ENCODE data around the gene LIFR.
"Not testable (repeated sequence)": the region's sequence is repeated elsewhere in the genome, so short reads cannot be mapped to it uniquely, and the experiment has no call there.

Gene LIFR

DNA sequence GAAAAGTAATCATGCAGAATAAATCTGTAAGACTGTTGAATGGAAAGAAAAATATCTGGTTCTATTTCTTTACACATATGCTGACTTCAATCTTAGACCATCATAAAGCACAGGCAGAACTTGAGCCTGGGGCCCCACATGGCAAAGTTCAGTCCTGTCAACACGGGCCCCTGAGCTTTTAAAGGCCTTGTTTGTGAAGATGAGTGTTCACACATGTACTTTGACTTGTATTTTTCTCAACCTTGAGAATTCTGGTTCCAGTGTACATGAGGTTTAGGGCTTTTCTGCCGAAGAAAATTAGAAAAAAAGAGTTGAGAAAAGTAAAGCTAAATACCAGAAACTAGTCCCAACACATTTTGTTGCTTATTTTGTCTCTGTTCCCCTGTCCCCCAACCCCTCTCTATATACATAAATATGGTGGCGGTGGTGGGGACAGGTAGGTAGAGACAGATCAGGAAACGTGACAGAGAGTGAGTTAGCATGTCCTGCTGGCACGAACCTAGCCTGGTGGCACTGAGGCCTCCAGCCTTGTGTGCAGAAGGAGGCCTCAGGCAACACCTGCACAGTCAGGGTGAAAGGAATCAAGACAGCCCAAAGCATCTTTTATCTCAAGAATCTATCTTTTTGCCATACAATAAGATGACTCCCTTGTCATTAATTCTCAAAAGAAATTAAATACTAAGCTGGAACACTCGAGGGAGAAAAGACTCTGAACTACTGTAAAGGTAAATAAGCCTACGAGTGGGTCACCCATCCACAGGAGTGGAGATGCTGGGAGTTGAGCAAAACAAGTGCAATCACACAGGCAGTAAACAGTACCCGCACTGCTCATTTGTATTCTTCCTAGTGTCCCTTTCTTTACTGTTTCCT, 22.9 kb downstream of the LIFR start:
- no peak for DNase-seq
- TF ChIP-seq POLR2A (IDR thresholded peaks at IDR 0.05; ENCODE audit: low read length) (no peak), GATA1 (IDR thresholded peaks at IDR 0.05; ENCODE audit: low read depth, low read length) (no peak)

DNA sequence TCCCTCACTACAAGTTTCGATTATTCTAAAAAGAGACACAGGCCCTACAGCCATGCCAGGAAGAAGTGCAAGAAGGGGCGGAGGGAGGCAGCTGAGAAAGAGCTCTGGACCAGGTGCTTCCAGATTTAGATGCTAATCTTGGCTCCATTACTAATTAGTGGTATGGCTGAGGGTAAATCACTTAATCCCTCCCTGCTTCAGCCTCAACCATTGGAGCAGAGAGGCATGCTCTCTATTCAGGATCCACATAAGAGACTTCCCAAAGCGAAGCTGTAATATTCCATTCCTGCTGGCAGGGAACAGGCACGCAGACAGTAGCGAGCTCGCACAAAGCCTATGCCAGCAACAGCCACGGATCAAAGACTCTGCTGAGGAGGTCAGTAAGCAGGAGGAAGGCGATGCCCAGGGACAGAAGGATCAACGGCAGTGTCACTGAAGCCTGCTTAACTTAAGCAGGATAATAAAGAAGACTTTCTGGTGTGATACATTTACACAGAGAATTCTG, 24.2 kb downstream of the LIFR start:
- no peak for DNase-seq
- TF ChIP-seq POLR2A (IDR thresholded peaks at IDR 0.05; ENCODE audit: low read length) (no peak), GATA1 (IDR thresholded peaks at IDR 0.05; ENCODE audit: low read depth, low read length) (no peak)

DNA sequence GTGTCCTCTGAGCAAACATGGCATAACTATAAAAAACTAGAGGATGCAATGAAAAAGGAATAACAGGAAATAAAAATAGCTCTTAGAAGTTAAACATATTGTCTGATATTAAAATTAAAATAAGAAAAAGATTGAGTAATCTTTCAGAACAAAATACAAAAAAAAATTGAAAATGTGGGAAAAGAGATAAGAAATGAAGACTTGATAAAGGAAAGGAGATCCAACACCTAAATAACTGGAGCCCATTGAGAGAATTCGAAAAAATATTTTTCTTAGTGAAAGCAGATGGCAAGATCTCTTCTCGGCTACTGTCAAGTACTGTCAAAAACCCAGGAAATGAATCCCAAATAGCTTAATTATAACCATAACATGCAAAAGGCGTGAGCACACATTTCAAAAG, 24.9 kb downstream of the LIFR start:
- TF ChIP-seq POLR2A (IDR thresholded peaks at IDR 0.05; ENCODE audit: low read length) = no peak
- TF ChIP-seq GATA1 (IDR thresholded peaks at IDR 0.05; ENCODE audit: low read depth, low read length) = no peak
- no peak for DNase-seq

DNA sequence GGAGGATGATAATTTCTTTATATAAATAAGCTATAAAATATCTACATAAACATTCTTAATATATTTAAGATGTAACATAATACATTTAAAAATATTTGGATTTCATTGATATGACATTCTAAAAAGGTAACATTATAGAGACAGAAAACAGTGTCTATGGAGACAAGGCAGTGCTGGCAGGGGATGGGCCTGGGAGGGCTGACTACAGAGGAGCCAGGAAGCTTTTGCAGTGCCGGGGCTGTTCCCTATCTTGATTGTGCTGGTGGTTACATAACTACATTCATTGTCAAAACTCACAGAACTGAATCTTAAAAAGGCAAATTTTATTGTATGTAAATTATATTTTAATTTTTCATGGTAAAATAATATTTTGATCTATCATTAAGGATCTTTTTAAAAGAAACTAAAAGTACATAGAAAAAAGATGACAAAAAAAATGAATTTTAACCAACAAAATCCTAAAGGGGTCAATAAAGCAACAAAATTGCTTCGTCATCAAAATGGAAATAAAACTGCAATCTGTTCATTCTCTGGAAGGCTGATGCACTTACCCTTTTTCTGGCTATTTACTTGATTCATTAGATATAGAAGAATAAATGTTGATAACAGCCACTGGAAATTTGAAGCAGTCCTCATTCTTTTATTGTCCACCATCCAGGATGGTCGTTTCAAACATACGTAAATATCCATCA, 26.3 kb downstream of the LIFR start:
- DNase-seq = no peak
- TF ChIP-seq GATA1 (IDR thresholded peaks at IDR 0.05; ENCODE audit: low read depth, low read length) = no peak
- TF ChIP-seq POLR2A (IDR thresholded peaks at IDR 0.05; ENCODE audit: low read length) = no peak

DNA sequence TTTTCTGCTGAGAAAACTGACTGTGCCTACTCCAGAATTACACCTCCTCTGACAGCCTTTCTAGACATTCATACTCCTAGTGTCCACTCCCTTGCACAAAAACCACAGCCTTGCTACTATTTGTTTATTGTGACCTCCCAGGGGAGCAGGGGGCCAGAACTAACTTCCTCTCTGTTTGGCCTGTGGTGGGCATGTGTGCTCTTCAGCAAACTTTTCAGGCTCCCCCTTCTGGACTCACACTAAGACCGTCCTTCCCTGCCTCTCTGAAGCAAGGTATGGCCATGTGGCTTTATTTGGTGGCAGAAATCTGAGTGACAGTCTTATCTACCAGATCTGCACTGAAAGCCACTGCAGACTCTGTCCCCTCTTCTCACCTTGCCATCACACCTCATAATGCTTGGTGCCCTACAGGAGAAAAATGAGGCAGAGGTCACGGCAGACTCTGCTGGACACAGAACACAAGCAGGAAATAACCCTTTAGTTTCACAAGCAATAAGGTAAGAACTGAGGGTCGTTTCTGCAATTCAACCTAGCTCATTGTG, 28.2 kb downstream of the LIFR start:
- TF ChIP-seq GATA1 (IDR thresholded peaks at IDR 0.05; ENCODE audit: low read depth, low read length) = no peak
- TF ChIP-seq POLR2A (IDR thresholded peaks at IDR 0.05; ENCODE audit: low read length) = no peak
- no peak for DNase-seq

DNA sequence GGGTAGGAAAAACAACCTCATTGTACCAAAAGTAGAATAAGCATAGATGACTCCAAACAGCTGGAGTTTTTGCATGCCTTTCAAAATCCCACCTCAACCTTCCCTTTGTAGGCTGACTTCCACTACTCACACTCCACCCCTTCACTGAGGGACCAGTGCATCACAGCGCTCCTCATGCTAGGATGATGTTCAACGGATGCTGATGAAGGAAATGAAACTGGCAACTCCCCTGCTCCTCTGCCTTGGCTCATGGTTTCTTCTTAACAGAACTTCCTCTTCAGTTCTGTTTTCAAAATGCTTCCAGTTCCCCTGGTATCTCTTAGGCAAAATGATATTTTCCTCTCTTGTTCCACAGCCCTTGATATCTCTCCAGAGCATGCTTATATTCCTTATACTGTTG, 29.0 kb downstream of the LIFR start:
- no peak for DNase-seq
- no peak for TF ChIP-seq POLR2A (IDR thresholded peaks at IDR 0.05; ENCODE audit: low read length)
- TF ChIP-seq GATA1 (IDR thresholded peaks at IDR 0.05; ENCODE audit: low read depth, low read length) = no peak

DNA sequence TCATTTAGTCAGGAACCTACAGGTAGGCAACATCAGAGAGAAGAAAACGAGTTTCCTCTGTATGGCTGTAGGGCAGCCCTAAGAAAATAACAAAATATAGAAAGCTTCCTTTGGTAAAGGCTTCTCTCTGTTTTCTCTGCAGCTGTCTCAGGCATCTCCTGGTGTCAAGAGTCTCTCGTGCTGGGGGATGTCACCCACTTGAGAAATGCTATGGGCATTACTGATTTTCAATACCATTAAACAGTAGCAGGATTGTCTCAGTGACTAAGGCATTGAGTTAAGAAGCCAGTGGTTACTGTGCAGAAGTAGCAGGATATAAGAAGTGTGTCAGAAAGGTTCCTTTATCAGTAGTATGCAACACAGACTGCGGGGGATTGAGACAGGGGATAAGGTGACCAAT, 32.4 kb downstream of the LIFR start:
- no peak for DNase-seq
- TF ChIP-seq POLR2A (IDR thresholded peaks at IDR 0.05; ENCODE audit: low read length) (no peak), GATA1 (IDR thresholded peaks at IDR 0.05; ENCODE audit: low read depth, low read length) (no peak)

DNA sequence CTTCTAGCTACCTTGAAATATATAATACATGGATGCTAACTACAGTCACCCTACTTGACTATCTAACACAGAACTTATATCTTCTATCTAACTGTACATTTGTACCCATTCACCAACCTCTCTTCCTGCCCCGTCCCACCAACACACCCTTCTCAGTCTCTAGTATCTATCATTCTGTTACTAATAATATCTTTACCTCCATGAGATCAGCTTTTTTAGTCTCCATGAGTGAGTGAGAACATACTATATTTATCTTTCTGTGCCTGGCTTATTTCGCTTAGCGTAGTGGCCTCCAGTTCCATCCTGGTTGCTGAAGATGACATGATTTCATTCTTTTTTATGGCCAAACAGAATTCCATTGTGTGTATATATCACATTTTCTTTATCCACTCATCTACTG, 37.0 kb downstream of the LIFR start:
- no peak for DNase-seq
- no peak for TF ChIP-seq GATA1 (IDR thresholded peaks at IDR 0.05; ENCODE audit: low read depth, low read length)
- TF ChIP-seq POLR2A (IDR thresholded peaks at IDR 0.05; ENCODE audit: low read length) = no peak

DNA sequence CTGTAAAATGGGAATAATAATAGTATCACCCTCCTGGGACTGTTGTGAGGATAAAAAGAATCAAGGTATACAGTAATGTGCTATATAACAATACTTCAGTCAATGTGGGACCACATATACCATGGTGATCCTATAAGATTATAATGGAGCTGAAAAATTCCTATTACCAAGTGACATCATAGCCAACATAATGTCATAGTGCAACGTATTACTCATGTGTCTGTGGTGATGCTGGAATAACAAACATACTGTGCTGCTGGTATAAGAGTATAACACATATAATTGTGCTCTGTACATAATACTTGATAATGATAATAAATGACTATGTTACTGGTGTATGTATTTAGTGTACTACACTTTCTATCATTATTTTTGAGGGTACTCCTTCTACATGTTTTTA, 38.1 kb downstream of the LIFR start:
- DNase-seq = no peak
- no peak for TF ChIP-seq POLR2A (IDR thresholded peaks at IDR 0.05; ENCODE audit: low read length)

DNA sequence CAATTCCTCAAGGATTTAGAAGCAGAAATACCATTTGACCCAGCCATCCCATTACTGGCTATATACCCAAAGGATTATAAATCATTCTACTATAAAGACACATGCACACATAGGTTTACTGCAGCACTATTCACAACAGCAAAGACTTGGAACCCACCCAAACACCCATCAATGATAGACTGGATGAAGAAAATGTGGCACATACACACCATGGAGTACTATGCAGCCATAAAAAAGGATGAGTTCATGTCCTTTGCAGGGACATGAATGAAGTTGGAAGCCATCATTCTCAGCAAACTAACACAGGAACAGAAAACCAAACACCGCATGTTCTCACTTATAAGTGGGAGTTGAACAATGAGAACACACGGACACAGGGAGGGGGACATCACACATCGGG, 39.8 kb downstream of the LIFR start:
- not testable (repeated sequence) for DNase-seq

DNA sequence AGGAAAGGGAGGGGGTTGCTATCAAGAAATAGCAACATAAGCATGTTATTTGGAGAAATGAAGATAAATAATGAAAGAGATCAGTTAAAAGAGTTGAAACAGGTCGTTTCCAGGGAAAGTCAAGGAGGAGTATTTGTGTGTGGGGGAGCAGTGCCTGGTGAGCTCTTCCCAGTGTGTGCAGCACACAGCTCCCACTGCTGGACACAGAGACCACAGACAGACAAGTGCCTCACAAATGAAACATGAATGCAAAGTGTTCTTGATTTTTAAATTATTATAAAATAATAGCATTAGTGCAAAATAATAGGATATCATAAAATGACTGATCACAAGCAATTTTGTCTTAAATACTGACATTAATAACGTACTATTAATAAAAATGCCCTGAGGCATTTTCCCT, 40.8 kb downstream of the LIFR start:
- DNase-seq = no peak
- TF ChIP-seq GATA1 (IDR thresholded peaks at IDR 0.05; ENCODE audit: low read depth, low read length) (no peak), POLR2A (IDR thresholded peaks at IDR 0.05; ENCODE audit: low read length) (no peak)

DNA sequence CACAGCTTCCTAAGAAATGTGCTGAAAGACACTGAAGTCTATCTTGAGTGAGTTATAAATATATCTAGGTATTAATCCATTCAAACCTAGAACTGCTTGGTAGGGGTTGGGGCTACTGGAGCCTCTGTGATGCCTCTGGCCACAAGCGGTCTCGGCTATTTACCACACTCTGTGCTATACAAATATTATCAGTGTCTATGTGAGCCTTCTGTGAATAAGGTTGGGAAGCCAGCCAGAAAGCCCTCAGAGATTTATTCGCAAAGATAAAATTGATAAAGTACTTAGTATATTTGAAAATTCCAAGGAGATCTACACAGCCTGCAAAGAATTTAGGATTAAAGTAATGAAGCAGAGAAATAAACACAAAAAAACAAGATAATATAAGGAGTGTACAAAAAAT, 41.4 kb downstream of the LIFR start:
- TF ChIP-seq POLR2A (IDR thresholded peaks at IDR 0.05; ENCODE audit: low read length) (no peak), GATA1 (IDR thresholded peaks at IDR 0.05; ENCODE audit: low read depth, low read length) (no peak)
- DNase-seq = no peak

DNA sequence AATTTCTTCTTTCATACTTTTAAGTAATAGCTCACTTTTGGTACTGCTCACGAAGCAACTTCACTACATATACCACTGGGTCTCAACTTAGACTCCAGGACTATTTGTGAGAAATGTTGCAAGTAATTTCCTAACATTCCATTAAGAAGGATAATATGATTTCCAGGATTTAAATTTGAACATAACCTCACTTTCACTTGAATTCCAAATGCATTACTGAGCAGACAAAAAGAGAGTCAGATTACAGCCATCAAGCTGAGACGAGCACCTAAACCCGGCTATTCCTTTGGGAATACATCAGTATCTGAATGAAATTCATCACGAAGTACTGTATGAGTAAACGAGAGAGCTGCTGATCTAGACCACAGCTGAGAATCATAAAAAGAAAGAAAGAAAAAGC, 47.3 kb downstream of the LIFR start:
- TF ChIP-seq POLR2A (IDR thresholded peaks at IDR 0.05; ENCODE audit: low read length) = no peak
- no peak for TF ChIP-seq GATA1 (IDR thresholded peaks at IDR 0.05; ENCODE audit: low read depth, low read length)
- no peak for DNase-seq

DNA sequence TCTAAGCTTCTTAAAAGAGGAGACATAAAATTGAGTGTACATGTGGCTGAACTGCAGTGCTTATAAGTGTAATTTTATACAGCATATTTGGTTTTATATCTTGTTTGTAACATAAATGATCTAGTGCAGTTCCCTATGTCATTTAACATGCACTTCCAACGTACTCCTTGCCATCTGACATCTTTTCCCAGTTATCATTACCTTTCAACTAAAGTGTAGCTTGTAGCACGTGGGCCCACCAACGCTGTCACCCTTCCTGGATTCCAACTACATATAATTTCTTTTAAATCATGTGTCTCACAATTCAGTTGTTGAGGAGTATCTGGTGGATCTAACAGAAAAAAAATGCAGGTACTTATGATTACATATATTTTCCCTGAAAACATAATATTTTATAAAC, 50.1 kb downstream of the LIFR start:
- TF ChIP-seq POLR2A (IDR thresholded peaks at IDR 0.05; ENCODE audit: low read length) = no peak
- TF ChIP-seq GATA1 (IDR thresholded peaks at IDR 0.05; ENCODE audit: low read depth, low read length) = no peak
- no peak for DNase-seq

All from erythroblast (primary cell).